Measurements from ENCODE around the gene MVP. TPM values are rescaled to one million over a fixed set of nuclear protein-coding genes. Genes with fewer than 3 reads are reported as not detected.

MVP gene
- total RNA-seq, 1 donor from 2014 or later: 67.9 TPM

DNA sequence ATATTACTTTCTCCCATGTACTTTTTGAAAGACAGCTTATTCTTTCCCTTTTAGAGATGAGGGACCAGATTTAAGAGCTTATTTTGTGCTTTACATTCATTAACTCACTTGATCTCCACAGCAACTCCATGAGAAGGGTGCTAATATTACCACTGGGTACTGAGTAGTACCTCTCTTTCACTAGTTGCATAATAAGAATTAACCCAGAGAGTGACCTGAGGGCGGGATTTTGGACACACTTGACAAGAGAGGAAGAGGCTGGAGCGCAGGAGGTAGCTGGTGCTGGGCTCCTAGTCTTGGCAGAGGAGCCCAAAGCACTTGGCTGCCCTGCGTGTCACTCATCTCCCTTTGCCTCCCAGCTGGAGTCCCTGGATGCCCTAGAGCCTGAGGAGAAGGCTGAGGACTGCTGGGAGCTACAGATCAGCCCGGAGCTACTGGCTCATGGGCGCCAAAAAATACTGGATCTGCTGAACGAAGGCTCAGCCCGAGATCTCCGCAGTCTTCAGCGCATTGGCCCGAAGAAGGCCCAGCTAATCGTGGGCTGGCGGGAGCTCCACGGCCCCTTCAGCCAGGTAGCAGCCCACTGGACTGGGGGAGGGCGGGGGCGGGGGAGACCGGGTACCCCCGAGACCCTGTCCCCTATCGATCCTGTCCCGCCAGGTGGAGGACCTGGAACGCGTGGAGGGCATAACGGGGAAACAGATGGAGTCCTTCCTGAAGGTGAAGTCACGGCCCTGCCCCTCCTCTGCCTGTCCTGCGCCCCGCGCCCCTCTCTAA, 15.6 kb upstream of the MVP start:
- no peak for ATAC-seq

DNA sequence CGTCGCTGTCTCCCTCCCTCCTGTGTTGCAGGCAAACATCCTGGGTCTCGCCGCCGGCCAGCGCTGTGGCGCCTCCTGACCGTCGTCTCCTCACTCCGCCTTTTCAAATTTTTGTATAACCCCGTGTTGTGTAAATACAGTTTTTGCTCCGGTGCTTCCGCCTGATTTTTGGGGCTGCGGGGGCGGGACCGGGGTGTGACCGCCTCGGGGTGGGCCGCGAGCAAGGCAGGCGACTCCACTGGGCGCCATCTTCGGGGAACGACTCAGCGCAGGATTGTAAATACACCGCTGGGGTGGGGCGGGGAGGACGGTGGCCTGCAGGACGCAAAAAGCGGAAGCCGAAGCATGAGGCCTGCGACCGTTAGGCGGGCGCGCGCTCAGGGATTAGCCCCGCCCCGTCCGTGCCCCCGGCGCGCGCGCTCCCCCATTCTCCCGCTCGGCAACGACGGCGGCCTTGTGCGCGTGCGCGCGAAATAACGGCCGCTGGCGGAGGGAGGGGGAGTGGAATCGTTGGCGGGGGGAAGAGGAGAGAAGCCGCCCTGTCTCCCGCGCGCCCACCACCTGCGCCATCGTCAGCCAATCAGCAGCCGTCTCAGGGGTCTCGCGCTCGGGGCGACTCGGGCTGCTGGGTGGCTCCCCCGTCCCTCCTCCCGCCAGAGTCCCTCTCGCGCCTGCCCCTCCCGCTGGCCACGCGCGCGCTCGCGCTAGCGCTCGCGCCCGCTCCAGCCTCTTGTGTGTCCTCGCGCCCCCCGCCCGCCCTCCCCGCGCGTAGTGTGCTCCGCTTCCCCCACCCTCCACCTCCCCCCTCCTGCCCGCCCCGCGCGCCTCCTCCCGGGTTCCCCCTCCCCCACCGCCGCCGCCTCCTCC, 14.8 kb upstream of the MVP start:
- ATAC-seq: peak; percentile 88

GRCh38 chr16:29806099-29806579, 14.1 kb upstream of the MVP start, which contains the start of gene MAZ:
TSS of gene MAZ (plus strand) at chr16:29806529. CDS start at chr16:29806702, 173 bp downstream.
- peak; percentile 7 for ATAC-seq

DNA sequence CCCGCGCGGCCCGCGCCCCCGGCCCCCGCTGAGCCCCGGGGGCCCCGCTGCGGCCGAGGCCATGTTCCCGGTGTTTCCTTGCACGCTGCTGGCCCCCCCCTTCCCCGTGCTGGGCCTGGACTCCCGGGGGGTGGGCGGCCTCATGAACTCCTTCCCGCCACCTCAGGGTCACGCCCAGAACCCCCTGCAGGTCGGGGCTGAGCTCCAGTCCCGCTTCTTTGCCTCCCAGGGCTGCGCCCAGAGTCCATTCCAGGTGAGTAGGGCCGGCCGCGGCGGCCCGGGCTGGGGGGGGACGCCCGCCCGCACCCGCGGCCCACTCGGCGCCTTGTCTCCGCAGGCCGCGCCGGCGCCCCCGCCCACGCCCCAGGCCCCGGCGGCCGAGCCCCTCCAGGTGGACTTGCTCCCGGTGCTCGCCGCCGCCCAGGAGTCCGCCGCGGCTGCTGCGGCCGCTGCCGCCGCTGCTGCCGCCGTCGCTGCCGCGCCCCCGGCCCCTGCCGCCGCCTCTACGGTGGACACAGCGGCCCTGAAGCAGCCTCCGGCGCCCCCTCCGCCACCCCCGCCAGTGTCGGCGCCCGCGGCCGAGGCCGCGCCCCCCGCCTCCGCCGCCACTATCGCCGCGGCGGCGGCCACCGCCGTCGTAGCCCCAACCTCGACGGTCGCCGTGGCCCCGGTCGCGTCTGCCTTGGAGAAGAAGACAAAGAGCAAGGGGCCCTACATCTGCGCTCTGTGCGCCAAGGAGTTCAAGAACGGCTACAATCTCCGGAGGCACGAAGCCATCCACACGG, 13.4 kb upstream of the MVP start:
- no peak for ATAC-seq

GRCh38 chr16:29807426-29808218, 12.6 kb upstream of the MVP start:
- peak; percentile 48 for ATAC-seq

GRCh38 chr16:29808219-29808900, 11.9 kb upstream of the MVP start:
- no peak for ATAC-seq

DNA sequence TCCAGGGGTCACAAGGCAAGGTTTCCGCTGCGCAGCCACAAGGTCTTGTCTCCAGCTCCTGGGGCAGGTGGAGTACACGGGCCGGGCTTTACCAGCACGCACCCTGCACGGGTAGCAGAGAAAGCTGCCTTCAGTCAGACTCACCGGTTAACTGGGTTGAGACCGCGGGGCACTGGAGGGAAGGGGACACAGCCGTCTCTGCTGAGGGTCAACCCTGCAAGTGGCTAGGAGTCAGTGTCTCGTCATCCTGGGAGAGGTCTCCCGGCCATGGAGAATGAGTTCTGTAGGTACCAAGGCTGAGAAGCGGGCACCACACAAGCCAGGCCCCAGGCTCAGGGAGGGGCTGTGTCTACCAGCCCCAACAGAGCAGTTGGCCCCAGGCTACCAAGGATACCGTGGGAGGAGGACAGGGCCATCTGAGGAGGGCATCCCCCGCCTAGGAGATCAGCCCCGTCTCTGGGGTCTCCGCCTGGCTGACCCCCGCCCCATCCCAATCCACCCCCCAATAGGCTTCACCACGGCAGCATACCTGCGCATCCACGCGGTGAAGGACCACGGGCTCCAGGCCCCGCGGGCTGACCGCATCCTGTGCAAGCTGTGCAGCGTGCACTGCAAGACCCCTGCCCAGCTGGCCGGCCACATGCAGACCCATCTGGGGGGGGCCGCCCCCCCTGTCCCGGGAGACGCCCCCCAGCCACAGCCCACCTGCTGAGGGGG, 11.1 kb upstream of the MVP start:
- ATAC-seq: no peak

- no peak for ATAC-seq
Measured at GRCh38 chr16:29809850-29810698, 10.2 kb upstream of the MVP start.

- ATAC-seq: no peak
Measured at GRCh38 chr16:29810699-29811169, 9.5 kb upstream of the MVP start.

DNA sequence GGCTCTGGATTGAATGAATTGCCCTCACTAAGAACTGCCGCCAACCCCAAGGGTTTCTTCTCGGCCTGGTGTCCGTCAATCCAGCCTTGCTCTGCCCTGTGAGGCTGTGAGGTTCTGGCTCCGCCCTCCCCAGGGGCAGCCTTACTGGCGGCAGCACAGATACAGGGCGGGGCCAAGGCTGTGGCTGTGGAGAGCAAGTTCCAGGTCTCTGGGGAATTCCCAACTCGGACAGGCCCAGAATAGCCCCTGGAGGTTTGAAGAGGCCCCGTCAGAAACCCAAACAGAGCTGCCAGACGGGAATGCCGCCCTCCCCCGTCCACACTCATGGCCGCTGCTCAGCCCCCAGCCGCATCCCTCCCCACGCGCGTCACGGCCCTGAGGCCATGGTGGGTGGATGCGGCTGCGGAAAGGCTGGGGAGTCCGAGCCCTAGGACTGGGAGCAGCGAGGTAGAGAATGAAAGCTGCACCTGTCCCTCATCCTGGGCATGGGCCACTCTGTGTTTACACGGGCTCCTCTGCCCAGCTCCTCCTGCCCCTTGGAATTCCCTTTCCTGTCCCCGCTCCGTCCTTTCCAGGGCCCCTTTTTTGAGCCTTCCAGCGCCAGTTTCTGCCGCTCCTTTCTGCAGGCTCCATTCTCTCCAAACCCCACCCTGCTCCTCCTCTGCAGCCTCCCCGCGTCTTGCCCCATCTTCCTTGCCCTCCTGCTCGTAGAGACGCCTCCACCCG, 8.9 kb upstream of the MVP start:
- peak; percentile 53 for ATAC-seq

DNA sequence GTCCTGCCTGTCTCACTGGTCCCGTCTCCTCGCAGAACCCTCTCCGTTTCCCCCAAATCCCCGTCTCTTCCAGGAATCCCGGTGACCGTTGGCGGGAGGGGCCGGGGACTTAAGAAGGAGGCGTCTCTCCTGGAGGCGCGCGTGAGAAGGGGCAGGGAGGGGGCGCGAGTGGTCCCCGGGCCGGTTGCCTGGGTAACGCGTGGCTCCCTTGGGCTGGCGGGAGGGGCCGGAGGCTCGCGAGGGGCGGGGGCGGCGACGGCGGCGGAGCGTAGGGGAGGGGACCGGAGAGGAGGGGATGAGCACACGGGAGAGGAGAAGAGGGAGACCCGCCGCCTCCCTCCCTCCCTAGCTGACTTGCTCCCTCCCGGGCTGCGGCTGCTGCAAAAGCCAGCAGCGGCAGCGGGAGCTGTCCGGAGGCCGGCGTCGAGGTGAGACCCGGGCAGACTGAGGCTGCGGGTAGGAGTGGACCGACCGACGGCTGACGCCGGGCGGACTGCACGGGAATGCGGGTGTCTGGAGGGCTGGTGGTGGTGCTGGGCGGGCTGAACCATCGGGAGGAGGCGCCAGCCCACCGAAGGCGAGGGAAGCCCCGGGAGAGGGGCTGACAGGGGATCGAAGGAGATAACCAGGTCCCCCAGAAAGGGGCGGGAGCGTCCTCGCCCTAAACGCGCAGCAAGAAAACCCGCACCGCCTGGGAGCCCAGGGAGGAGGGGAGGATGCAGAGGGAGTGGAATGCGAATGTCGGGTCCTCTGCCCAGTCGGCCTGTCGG, 8.2 kb upstream of the MVP start, which contains the start of gene PRRT2:
TSS of gene PRRT2 (plus strand) at position 298 of the 770 bp plus-strand sequence. CDS start 862 bp downstream, outside the sequence.
- ATAC-seq: no peak

DNA sequence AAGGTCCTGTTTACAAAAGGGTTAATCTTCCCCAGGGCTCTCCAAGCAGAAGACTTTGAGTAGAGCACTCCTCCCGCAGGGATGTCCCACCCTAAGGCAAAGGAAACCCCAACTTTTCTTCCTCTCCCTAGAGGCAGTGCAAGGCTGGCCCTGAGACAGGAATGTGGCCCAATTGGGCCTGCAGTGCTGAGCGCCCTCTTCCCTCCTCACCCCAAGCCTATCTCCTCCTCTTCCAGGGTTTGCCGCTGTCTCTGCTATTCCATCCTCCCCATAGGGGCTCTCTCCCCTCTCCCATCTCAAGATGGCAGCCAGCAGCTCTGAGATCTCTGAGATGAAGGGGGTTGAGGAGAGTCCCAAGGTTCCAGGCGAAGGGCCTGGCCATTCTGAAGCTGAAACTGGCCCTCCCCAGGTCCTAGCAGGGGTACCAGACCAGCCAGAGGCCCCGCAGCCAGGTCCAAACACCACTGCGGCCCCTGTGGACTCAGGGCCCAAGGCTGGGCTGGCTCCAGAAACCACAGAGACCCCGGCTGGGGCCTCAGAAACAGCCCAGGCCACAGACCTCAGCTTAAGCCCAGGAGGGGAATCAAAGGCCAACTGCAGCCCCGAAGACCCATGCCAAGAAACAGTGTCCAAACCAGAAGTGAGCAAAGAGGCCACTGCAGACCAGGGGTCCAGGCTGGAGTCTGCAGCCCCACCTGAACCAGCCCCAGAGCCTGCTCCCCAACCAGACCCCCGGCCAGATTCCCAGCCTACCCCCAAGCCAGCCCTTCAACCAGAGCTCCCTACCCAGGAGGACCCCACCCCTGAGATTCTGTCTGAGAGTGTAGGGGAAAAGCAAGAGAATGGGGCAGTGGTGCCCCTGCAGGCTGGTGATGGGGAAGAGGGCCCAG, 7.3 kb upstream of the MVP start:
- no peak for ATAC-seq

DNA sequence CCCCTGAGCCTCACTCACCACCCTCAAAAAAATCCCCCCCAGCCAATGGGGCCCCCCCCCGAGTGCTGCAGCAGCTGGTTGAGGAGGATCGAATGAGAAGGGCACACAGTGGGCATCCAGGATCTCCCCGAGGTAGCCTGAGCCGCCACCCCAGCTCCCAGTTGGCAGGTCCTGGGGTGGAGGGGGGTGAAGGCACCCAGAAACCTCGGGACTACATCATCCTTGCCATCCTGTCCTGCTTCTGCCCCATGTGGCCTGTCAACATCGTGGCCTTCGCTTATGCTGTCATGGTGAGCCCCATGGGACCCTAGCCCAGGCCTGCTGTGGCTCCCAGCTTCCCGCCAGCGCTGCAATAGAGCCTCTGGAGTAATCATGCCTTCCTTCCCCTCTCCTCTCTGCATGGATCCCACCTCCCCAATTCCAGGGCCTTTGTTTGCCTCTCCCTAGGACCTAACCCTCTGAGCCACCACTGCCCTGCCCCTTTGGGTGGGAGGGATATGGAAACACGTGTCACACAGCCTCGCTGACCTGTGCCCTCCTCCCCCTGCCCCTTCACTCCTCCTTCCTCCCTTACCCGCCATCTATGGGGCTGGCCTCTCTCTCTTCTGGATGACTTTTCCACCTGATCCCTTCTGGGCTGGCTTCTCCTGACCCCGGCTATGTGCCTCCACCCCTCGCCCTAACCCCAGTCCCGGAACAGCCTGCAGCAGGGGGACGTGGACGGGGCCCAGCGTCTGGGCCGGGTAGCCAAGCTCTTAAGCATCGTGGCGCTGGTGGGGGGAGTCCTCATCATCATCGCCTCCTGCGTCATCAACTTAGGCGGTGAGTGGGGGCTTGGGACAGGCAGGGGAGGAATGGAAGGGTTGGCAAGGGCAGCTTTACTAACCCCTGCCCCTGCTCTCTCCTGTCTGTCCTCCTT, 6.4 kb upstream of the MVP start:
- no peak for ATAC-seq

DNA sequence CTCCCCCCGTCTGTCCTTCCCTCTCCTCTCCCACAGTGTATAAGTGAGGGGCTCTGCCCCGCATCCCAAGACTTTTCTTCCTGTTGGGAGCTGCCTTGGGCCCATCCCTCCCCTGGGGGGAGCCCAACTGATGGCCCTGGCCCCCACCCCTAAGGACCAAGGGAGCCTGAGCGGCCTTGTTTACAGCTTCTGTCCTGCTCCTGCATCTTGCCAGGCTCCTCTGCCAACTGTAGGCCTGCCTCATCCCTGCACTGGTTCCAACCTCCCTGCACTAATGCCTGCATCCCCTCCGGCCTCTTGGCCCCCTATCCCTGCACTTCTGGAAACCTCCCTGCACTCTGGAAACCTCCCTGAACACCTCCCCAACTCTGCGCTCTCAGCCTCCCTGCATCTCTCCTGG, 5.7 kb upstream of the MVP start:
- ATAC-seq: no peak

- ATAC-seq: no peak
Measured at GRCh38 chr16:29815032-29815721, 5.1 kb upstream of the MVP start.
